ENCODE results near the gene DHX29.

DNA sequence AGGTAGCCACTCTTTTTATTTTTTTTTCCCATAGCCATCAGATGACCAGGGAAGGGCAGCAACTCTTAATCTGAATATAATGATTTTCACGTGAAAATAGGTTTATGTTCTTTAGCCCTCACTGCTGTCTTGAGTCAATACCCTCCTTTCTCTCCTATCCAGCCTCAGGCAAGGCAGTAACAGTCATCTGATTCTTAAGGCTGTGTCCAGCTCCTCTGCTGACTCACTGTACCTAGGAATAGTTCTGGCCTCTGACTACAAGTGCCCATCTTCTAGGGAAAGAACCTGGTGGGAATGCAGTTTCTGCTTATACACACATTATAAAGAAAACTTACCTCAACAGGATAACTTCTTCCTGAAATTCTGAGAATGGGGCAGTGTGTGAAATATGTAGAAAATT, 30.7 kb downstream of the DHX29 start:
- TF ChIP-seq, protein P1, sequence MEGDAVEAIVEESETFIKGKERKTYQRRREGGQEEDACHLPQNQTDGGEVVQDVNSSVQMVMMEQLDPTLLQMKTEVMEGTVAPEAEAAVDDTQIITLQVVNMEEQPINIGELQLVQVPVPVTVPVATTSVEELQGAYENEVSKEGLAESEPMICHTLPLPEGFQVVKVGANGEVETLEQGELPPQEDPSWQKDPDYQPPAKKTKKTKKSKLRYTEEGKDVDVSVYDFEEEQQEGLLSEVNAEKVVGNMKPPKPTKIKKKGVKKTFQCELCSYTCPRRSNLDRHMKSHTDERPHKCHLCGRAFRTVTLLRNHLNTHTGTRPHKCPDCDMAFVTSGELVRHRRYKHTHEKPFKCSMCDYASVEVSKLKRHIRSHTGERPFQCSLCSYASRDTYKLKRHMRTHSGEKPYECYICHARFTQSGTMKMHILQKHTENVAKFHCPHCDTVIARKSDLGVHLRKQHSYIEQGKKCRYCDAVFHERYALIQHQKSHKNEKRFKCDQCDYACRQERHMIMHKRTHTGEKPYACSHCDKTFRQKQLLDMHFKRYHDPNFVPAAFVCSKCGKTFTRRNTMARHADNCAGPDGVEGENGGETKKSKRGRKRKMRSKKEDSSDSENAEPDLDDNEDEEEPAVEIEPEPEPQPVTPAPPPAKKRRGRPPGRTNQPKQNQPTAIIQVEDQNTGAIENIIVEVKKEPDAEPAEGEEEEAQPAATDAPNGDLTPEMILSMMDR (IDR thresholded peaks at IDR 0.05 in 4 of 5, conservative IDR thresholded peaks at IDR 0.05 in 1 of 5) = no peak
- no peak for TF ChIP-seq POLR2A (IDR thresholded peaks at IDR 0.05)
